Loucy (cell line): Measurements from ENCODE around the gene KCNT1.

Experiments used
- H2AFZ ChIP-seq: fragments of 200-600 bp; sonication (generic); 2 replicates; pipeline ENCODE4 v1.6.0; 2016; ENCODE audit warnings: antibody characterized with exemption, mild to moderate bottlenecking, low read length, moderate library complexity
- H3F3A ChIP-seq: fragments of 200-600 bp; 2 replicates; pipeline ENCODE4 v1.6.0; 2016; ENCODE audit warnings: antibody characterized with exemption, low read depth, mild to moderate bottlenecking
- H3K27me3 ChIP-seq: fragments of 200-600 bp; sonication (generic); 2 replicates; pipeline ENCODE4 v1.6.1; 2014; ENCODE audit warnings: low read length, mild to moderate bottlenecking; ENCODE audit not compliant: insufficient read depth, poor library complexity, severe bottlenecking
- H3K36me3 ChIP-seq: fragments of 200-600 bp; sonication (generic); 2 replicates; pipeline ENCODE4 v1.6.1; 2016; ENCODE audit warnings: low read length; ENCODE audit not compliant: insufficient read depth
- H3K4me1 ChIP-seq: fragments of 200-600 bp; sonication (generic); 2 replicates; pipeline ENCODE4 v1.5.1; 2014; ENCODE audit warnings: low read length, mild to moderate bottlenecking; ENCODE audit not compliant: insufficient read depth, poor library complexity, severe bottlenecking
- H3K4me2 ChIP-seq: fragments of 200-600 bp; sonication (generic); 2 replicates; pipeline ENCODE4 v1.6.0; 2014; ENCODE audit warnings: antibody characterized with exemption, low read length, low read depth, mild to moderate bottlenecking; ENCODE audit not compliant: poor library complexity, severe bottlenecking
- H3K4me3 ChIP-seq: fragments of 200-600 bp; sonication (generic); 2 replicates; pipeline ENCODE4 v1.5.1; 2014; ENCODE audit warnings: low read length, mild to moderate bottlenecking, mixed read lengths; ENCODE audit not compliant: poor library complexity, severe bottlenecking
- H3K79me2 ChIP-seq: fragments of 200-600 bp; sonication (generic); 2 replicates; pipeline ENCODE4 v1.6.1; 2014; ENCODE audit warnings: low read length; ENCODE audit not compliant: insufficient read depth
- H3K9ac ChIP-seq: fragments of 200-600 bp; sonication (generic); 2 replicates; pipeline ENCODE4 v1.6.0; 2014; ENCODE audit warnings: mild to moderate bottlenecking, low read depth, low read length, moderate library complexity; ENCODE audit not compliant: poor library complexity, severe bottlenecking
- H3K9me2 ChIP-seq: fragments of 200-600 bp; sonication (generic); replicated peaks from 2 replicates; pipeline ENCODE4 v1.6.1; 2016; ENCODE audit warnings: low read depth, low read length, mixed read lengths
- H3K9me3 ChIP-seq: fragments of 200-600 bp; sonication (generic); 2 replicates; pipeline ENCODE4 v1.6.1; 2014; ENCODE audit warnings: mild to moderate bottlenecking, antibody characterized with exemption, low read length, low read depth; ENCODE audit not compliant: insufficient read depth
- H4K20me1 ChIP-seq: fragments of 200-600 bp; sonication (generic); 2 replicates; pipeline ENCODE4 v1.6.0; 2014; ENCODE audit warnings: antibody characterized with exemption, low read length, mild to moderate bottlenecking; ENCODE audit not compliant: insufficient read depth, poor library complexity, severe bottlenecking
- CTCF ChIP-seq: fragments of 200-600 bp; sonication (generic); conservative IDR thresholded peaks from 2 replicates; pipeline ENCODE4 v1.5.1; 2014; ENCODE audit warnings: mild to moderate bottlenecking, antibody characterized with exemption, low read length
- EZH2phosphoT487 ChIP-seq: fragments of 200-600 bp; IDR thresholded peaks from 2 replicates; pipeline ENCODE4 v1.6.1; 2018; ENCODE audit warnings: antibody characterized with exemption, mild to moderate bottlenecking, moderate library complexity, borderline replicate concordance

The KCNT1 gene

GRCh38 chr9:135711391-135711790 lies 9.4 kb downstream of the KCNT1 start:
- no peak overlapping the region for H2AFZ ChIP-seq
- H3K4me2 ChIP-seq = no peak overlapping the region
- no peaks in the 10 kb centered on the region for H3F3A ChIP-seq
- H3K9me3 ChIP-seq = no peaks in the 10 kb centered on the region; the same call in 1 of the 2 replicates
- no peaks in the 10 kb centered on the region for H3K9me2 ChIP-seq
- H3K4me3 ChIP-seq = no peak overlapping the region
- no peak overlapping the region for H3K9ac ChIP-seq
- no peaks in the 10 kb centered on the region for H3K4me1 ChIP-seq
- no peaks in the 10 kb centered on the region for H3K27me3 ChIP-seq
- TF ChIP-seq EZH2phosphoT487 = no peak
- TF ChIP-seq CTCF = no peak
- no peaks in the 10 kb centered on the region for H3K79me2 ChIP-seq
- H4K20me1 ChIP-seq = no peaks in the 10 kb centered on the region
- H3K36me3 ChIP-seq = no peaks in the 10 kb centered on the region

GRCh38 chr9:135711881-135712280 lies 9.9 kb downstream of the KCNT1 start:
- Histone ChIP-seq H3K79me2 (no peaks in the 10 kb centered on the region), H3K4me2 (no peak overlapping the region), H3K4me3 (no peak overlapping the region), H3F3A (no peaks in the 10 kb centered on the region), H3K4me1 (no peaks in the 10 kb centered on the region), H3K9ac (no peak overlapping the region), H3K27me3 (no peaks in the 10 kb centered on the region), H3K9me2 (no peaks in the 10 kb centered on the region), H4K20me1 (no peaks in the 10 kb centered on the region), H3K9me3 (no peaks in the 10 kb centered on the region; the same call in 1 of the 2 replicates), H3K36me3 (no peaks in the 10 kb centered on the region), H2AFZ (no peak overlapping the region)
- TF ChIP-seq CTCF (no peak), EZH2phosphoT487 (no peak)

GRCh38 chr9:135712613-135713295 lies 10.8 kb downstream of the KCNT1 start:
- no peaks in the 10 kb centered on the region for H3K79me2 ChIP-seq
- H3K4me2 ChIP-seq = no peak overlapping the region
- no peaks in the 10 kb centered on the region; the same call in 1 of the 2 replicates for H3K9me3 ChIP-seq
- H2AFZ ChIP-seq = no peak overlapping the region
- no peak overlapping the region for H3K9ac ChIP-seq
- H3K9me2 ChIP-seq = no peaks in the 10 kb centered on the region
- no peaks in the 10 kb centered on the region for H4K20me1 ChIP-seq
- H3K4me1 ChIP-seq = no peaks in the 10 kb centered on the region
- no peaks in the 10 kb centered on the region for H3F3A ChIP-seq
- TF ChIP-seq EZH2phosphoT487 = no peak
- TF ChIP-seq CTCF = no peak
- H3K27me3 ChIP-seq = no peaks in the 10 kb centered on the region
- no peak overlapping the region for H3K4me3 ChIP-seq
- H3K36me3 ChIP-seq = no peaks in the 10 kb centered on the region
